Measurements from ENCODE around the gene SYNC. TPM values are rescaled to one million over a fixed set of nuclear protein-coding genes. Genes with fewer than 3 reads are reported as not detected.
"Not testable (repeated sequence)": the region's sequence is repeated elsewhere in the genome, so short reads cannot be mapped to it uniquely, and the experiment has no call there.

Gene SYNC
- total RNA-seq, 1 donor from 2014 or later, result 38.6 TPM

DNA sequence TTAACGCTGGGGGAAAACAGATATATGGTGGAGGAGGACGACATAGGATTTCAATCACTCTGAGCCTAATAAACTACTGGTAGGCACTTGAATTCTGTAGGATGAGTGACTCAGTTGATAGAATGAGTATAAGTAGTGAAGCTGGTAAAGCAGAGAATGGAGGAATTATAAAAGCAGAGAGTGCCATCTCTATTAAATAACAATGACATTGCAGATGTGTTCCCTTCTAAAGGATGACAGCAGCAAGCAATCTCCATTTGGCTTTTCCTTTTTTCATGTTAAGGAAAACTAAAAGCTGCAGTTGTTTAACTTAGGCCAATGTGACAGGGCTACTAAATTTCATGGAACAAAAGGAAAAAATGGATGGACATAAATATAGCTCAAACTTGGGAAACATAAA is 69.7 kb downstream of the SYNC start:
- no peaks in the 10 kb centered on the region for H3K27me3 ChIP-seq (ENCODE audit: control insufficient read depth in 3 of 3, insufficient read depth in 3 of 3, low read length in 3 of 3)
- peaks cover 6 to 9% (median 8%) of the 10 kb centered on the region in 3 donors for H3K36me3 ChIP-seq (ENCODE audit: control insufficient read depth in 3 of 3, insufficient read depth in 3 of 3, low read length in 3 of 3)
- H3K4me1 ChIP-seq (ENCODE audit: control insufficient read depth in 3 of 3, insufficient read depth in 3 of 3, low read length in 3 of 3), result no peaks in the 10 kb centered on the region
- no peak overlapping the region for H3K9ac ChIP-seq (ENCODE audit: low read depth in 1 of 3, low read length in 3 of 3)
- no peak overlapping the region for H3K27ac ChIP-seq (ENCODE audit: low read depth, low read length)
- H3K4me3 ChIP-seq (ENCODE audit: low read length in 3 of 3), result no peak overlapping the region
- H3K9me3 ChIP-seq (ENCODE audit: control insufficient read depth in 3 of 3, low read length in 3 of 3), result no peaks in the 10 kb centered on the region

GRCh38 chr1:32630173-32630572 is 72.4 kb downstream of the SYNC start:
- H3K4me3 ChIP-seq (ENCODE audit: low read length in 3 of 3); H3K27me3 ChIP-seq (ENCODE audit: control insufficient read depth in 3 of 3, insufficient read depth in 3 of 3, low read length in 3 of 3): not testable (repeated sequence)
- peaks cover 11 to 13% (median 13%) of the 10 kb centered on the region in 3 donors for H3K36me3 ChIP-seq (ENCODE audit: control insufficient read depth in 3 of 3, insufficient read depth in 3 of 3, low read length in 3 of 3)

More at GRCh38 chr1:32630173-32630572, 72.4 kb downstream of the SYNC start:
- H3K27ac ChIP-seq (ENCODE audit: low read depth, low read length); H3K9ac ChIP-seq (ENCODE audit: low read depth in 1 of 3, low read length in 3 of 3); H3K4me1 ChIP-seq (ENCODE audit: control insufficient read depth in 3 of 3, insufficient read depth in 3 of 3, low read length in 3 of 3); H3K9me3 ChIP-seq (ENCODE audit: control insufficient read depth in 3 of 3, low read length in 3 of 3): not testable (repeated sequence)

Small RNA genes lying within 50 kb of the gene (small RNA-seq; reads per million reads assigned to genes)
- not detected for gene RF00019

Other genes starting within 250 kb of the SYNC start
- gene ZBTB8B, start 237.7 kb downstream of the SYNC start, total RNA-seq, result under 0.01 TPM
- 10.4 TPM for gene ZBTB8A, start 163.3 kb downstream of the SYNC start, total RNA-seq
- 15.7 TPM for gene ZBTB8OS, start 52.2 kb downstream of the SYNC start, total RNA-seq
- gene RBBP4, start 51.6 kb downstream of the SYNC start, total RNA-seq, result 104 TPM
- 33.9 TPM for gene YARS1, start 114.6 kb upstream of the SYNC start, total RNA-seq
- gene S100PBP, start 114.9 kb upstream of the SYNC start, total RNA-seq, result 22.4 TPM
- 366 TPM for gene FNDC5, start 168.1 kb upstream of the SYNC start, total RNA-seq
- gene HPCA, start 183.7 kb upstream of the SYNC start, total RNA-seq, result not detected
- gene TMEM54, start 198.6 kb upstream of the SYNC start, total RNA-seq, result 5.2 TPM